GM18873 (cell line): ENCODE results near the gene EXOC3.
A peak's percentile ranks its signal among the peaks of the same experiment; 100 is the strongest.
"Not testable (repeated sequence)": the region's sequence is repeated elsewhere in the genome, so short reads cannot be mapped to it uniquely, and the experiment has no call there.

Experiments
- ATAC-seq: cut with Tn5 transposase; IDR thresholded peaks from one replicate; pipeline ENCODE4 v1.9.1; 2021; ENCODE audit warnings: mild to moderate bottlenecking, moderate library complexity, moderate number of reproducible peaks; ENCODE audit not compliant: unreplicated experiment, low FRiP score

EXOC3 gene

DNA sequence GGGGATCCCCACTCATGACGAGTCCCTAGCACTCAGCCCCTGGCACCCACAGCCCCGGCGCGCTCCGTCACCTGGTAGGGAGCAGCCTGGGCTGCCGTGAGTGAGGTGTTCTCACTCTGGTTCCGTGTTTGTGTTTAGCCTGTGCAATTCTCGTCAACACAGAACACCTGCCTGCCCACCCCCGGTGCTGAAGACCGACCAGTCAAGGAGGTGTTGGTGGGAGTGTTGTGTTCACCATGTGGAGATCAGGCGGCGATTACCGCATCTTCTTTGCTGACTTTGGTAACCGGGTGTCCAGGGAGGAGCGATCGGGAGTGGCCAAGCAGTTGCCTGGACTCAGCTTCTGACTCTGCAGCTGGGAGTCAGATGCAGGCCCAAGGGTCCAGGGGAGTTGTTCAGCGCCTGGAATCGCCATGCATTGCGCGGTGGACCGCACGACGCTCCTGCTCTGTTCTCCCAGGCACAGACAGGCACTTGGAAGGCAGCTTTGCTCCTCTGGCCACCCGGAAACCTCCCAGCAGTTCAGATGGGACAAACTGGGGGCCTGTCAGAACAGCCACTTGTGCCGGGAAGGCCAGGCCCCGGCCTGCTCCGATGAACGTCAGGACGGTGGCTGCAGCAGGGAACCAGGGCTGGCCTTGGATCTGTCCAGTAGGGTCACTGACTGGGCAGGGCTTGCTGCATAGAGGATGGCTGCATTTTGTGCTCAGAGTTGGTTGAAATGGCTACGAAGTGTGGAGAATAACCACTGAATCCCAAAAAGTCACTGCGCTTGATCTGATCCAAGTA is 28.2 kb downstream of the EXOC3 start:
- no peak for ATAC-seq

- ATAC-seq, result no peak
These were observed 28.7 kb downstream of the EXOC3 start for GRCh38 chr5:471750-472058.

- ATAC-seq, result no peak
These were observed 29.2 kb downstream of the EXOC3 start for GRCh38 chr5:472076-472655.

DNA sequence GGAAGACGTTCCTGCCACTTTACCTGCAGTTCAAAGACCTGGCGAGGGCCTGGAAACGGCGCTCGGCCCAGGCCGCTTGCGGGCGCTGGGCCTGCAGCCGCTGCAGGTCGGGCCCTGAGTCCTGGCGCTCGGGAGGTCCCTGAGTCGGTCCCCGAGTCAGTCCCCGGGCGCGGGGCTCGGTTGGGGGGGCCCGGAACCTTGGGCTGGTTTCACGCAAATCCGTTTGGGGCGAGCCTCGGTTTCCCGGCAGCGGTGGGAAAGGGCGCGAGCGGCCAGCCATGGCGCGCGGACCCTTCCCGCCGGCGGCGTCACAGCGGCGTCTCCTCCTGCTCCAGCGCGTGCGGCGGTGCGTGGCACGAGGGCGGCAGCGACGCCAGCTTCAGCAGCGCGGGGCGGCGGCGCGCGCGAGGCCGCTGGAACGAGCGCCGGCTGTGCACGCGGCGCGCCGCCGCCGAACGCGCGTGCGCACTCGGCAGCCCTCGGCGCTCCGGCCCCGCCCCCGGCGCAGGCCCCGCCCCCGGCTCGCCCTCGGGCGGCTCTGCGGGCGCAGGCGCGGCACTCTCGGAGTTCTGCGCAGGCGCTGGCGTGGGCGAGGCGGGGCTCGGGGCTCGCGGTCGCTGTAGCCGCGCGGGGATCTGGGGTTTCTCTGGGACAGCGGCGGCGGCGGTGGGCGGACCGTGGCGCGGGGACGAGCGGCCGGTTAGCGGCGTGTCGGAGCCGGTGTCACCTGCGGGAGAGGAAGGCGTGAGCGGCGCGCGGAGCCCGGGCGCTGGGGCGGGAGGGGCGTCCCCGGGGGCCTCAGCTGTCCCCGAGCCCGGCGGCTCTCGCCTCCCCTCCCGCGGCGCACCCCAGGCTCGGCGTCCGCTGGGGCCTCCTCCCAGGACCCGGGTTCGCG is 29.9 kb downstream of the EXOC3 start:
- ATAC-seq, result peak; percentile 46

- ATAC-seq, result peak; percentile 17
These were observed 30.7 kb downstream of the EXOC3 start for GRCh38 chr5:473551-474192.

- ATAC-seq, result not testable (repeated sequence)
These were observed 31.4 kb downstream of the EXOC3 start for GRCh38 chr5:474232-474839.

DNA sequence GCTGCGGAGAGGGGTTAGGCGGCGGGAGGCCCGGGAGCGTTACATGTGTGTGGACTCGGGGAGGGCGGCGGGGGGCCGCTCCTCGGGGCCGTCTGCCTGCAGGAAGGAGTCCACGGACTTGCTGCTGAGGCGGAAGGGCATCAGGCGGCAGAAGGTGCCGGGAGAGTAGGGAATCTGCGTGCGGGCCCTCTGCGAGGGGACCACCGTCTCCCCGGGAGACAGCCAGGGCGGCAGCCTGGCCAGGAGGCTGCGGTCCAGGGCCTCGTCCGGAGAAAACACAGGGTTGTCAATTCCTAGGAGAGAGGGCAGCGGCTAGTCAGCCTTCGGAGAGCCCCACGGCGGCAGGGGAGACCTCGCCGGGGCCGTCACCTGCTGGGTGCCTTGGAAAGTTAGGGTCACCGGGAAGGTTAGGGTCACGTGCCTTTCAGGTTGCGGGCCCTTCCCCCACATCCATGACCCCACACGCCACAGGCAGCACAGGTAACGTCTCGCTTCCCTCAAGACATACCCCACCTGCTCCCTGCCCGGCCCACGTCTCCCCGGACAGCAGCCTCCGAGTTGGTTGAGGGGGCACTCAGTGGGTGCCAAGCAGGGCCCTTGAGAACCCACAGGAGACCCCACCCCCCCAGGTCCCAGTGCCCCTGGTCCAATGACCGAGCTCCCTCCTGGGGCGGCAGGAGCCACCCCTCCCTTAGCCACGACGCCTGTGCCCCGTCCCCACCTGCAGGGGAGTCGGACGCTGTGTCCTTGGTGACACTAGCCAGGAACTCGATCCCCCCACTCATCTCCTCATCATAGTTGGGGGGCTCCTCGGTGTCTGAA is 32.1 kb downstream of the EXOC3 start:
- ATAC-seq, result no peak

GRCh38 chr5:475704-476101 is 32.7 kb downstream of the EXOC3 start:
- no peak for ATAC-seq

DNA sequence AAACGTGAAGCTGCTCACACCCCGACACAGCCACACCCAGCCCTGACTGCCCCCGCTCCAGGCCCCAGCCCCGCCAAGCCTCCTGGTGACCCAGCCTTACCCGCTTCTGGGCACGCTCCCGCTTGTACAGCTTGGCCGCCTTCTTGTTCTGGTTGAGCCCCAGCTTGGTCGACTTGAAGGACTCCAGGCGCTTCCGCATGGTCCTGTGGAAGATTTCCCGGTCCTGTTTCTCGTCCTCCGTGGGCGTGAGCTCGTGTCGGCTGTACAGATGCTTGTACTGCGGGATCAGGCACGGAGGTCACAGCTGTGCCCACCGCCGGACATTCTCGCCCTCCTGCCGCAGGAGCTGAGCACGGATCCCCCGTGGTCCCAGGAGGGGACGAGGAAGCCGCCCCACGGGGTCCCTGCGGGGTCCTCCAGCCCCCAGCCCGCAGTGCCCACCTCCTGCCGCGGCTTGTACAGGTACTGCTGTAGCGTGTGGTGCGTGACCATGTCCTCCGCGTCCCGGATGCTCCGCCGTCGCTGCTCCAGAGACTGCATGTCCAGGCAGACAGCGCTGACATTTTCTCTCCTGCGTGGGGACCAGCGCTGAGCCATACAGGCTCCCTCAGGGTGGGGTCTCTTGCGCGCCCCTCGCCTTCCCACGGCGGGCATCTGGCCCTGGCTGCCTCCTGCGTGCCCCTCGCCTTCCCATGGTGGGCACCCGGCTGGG is 33.3 kb downstream of the EXOC3 start:
- no peak for ATAC-seq

GRCh38 chr5:476814-477175 is 33.8 kb downstream of the EXOC3 start:
- no peak for ATAC-seq

DNA sequence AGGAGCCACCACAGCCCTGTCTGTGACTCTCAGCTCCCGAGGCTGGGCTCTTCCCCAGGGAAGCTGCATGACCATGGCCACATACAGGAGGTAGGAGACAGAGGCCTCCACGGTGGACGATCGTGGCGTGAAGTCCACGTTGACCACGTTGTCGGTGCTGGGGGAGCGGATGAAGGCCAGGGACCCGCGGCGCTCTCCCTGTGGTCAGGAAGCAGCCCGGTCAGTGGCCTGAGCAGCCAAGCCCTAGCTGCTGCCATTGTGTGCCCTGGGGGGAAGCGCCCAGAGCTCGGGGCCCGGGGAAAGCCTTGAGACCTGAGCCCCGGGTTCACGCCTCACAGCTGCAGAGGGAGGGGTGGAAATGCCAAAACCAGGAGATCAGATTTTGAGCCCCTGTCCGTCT is 34.3 kb downstream of the EXOC3 start:
- ATAC-seq, result no peak

DNA sequence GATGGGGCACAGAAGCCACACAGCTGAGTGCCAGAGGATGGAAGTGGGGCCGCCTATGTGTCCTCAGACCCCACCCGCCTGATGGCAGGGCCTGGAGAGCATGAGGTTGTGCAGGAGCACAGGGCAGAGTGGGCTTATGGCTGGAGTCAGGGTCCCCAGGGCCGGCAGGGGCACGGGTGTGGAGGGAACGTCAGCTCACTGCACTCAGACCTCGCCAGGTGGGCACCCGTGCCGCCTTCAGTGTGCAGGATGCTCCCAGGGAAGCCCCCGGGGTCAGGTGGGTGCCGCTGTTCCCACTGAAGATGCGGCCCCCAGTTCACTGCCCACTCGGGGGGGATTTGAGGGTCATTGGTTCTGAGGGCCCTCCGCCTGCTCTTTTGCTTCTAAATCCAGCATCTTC is 34.9 kb downstream of the EXOC3 start:
- ATAC-seq, result no peak

GRCh38 chr5:478369-478981 is 35.5 kb downstream of the EXOC3 start:
- no peak for ATAC-seq

GRCh38 chr5:478982-479535 is 36.1 kb downstream of the EXOC3 start:
- no peak for ATAC-seq

GRCh38 chr5:479566-480319 is 36.8 kb downstream of the EXOC3 start:
- no peak for ATAC-seq

- no peak for ATAC-seq
These were observed 38.4 kb downstream of the EXOC3 start for GRCh38 chr5:481347-481746.

DNA sequence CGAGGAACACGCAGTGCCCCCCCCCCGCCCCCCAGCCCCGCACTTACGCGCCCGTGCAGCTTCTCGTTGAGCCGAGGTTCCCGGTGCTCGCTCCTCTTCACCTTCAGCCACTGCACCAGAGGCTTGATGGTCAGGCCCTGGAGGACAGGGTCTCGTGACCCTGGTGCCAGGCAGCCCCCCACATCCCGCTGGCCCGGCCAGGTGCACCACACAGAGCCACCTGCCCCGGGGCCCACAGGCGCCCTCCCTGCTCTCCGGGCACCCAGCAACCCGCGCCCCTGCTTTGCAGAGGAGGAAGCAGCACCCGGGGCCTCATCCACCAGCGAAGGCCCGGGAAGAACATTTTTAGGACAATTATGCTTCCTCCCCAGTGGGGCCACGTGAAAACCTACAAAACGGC is 39.0 kb downstream of the EXOC3 start:
- ATAC-seq, result no peak

DNA sequence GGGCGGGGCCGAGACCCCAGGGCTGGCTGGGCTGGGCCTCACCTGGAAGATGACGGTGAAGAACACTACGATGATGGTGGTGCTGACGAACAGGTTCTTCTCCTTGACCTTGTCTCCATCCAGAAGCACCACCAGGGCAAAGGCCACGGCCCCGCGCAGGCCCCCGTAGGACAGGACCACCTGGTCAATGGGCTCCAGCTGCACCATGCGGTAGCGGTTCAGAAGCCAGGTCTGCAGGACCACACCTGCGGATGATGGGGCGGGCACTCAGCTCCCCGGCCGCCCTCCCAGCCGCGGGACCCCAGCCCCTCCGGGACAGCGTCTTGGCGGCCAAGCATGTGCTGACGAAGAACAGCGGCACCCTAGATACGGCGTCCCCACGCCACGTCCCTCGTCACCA is 39.5 kb downstream of the EXOC3 start:
- ATAC-seq, result no peak
